AG04450 (cell line): ENCODE data around the gene LRRC8D. TPM values are rescaled to one million over a fixed set of nuclear protein-coding genes. Genes with fewer than 3 reads are reported as not detected.

Experiments
- CTCF ChIA-PET: fragments of 300-600, 350-600 bp; formaldehyde crosslinking; extraction: SDS; loops from one replicate; lab custom pipeline; 2022; ENCODE audit warnings: antibody characterized with exemption, inconsistent platforms; lab: Charles Lee
- POLR2A ChIA-PET: fragments of 350-600 bp; formaldehyde crosslinking; extraction: SDS; loops from one replicate; lab custom pipeline; 2021; ENCODE audit warnings: antibody characterized with exemption, inconsistent platforms; lab: Yijun Ruan, JAX
- DNase-seq: peaks from one replicate; pipeline ENCODE4 v3.0.0-alpha.2; 2011; ENCODE audit warnings: low read depth, low spot score
- H3K27ac ChIP-seq: one replicate; pipeline ENCODE4 v1.5.1; 2012; ENCODE audit warnings: low read depth, low read length, control low read depth
- H3K27me3 ChIP-seq: one replicate; pipeline ENCODE4 v1.6.0; 2012; ENCODE audit warnings: low read length; ENCODE audit not compliant: control insufficient read depth, insufficient read depth
- H3K4me3 ChIP-seq: 2 replicates; pipeline ENCODE4 v1.5.1; 2011; ENCODE audit warnings: mild to moderate bottlenecking, low read depth, low read length, control low read depth
- H3K9me3 ChIP-seq: 2 replicates; pipeline ENCODE4 v1.5.1; 2012; ENCODE audit warnings: low read length; ENCODE audit not compliant: control insufficient read depth, insufficient read depth
- CTCF ChIP-seq: IDR thresholded peaks from 2 replicates; pipeline ENCODE4 v1.5.1; 2011; ENCODE audit warnings: low read depth, low read length, control low read depth, inconsistent platforms
- polyA plus RNA-seq: library from polyadenylated mRNA; depleted of rRNA; stranded (reverse); fragments of >200 nt; gene quantifications from 2 replicates; pipeline ENCODE4 v1.2.3, GENCODE V29; 2011

The LRRC8D gene
- polyA plus RNA-seq, 1 experiment, result 48.7 TPM

GRCh38 chr1:89950703-89951102 is 129.9 kb downstream of the LRRC8D start:
- no peak for TF ChIP-seq CTCF
- Histone ChIP-seq H3K4me3 (no peak overlapping the region), H3K9me3 (no peaks in the 10 kb centered on the region), H3K27ac (no peak overlapping the region), H3K27me3 (no peaks in the 10 kb centered on the region)
- no peak for DNase-seq
- ChIA-PET CTCF (interaction anchor here (0.7 kb wide), 1 partner anchor 173 kb away, joined by 5 read pairs; no protein-coding TSS in a partner anchor), POLR2A (interaction anchor here (0.7 kb wide), 1 partner anchor 108 kb away, joined by 8 read pairs; no protein-coding TSS in a partner anchor)

- DNase-seq, result no peak
- Histone ChIP-seq H3K27ac (peak overlapping the region; percentile 69), H3K4me3 (no peak overlapping the region), H3K9me3 (no peaks in the 10 kb centered on the region), H3K27me3 (no peaks in the 10 kb centered on the region)
- ChIA-PET POLR2A (interaction anchor here (0.9 to 1.0 kb wide), 2 partner anchors 8 to 23 kb away, joined by 3 to 5 read pairs; no protein-coding TSS in a partner anchor), CTCF (interaction anchor here (0.6 kb wide), 1 partner anchor 33 kb away, joined by 3 read pairs; no protein-coding TSS in a partner anchor)
- no peak for TF ChIP-seq CTCF
These were observed 131.2 kb downstream of the LRRC8D start for GRCh38 chr1:89951766-89952604.

- DNase-seq, result no peak
- H3K27ac ChIP-seq, result peak overlapping the region; percentile 69
- ChIA-PET CTCF (interaction anchor here (0.6 kb wide), 1 partner anchor 33 kb away, joined by 3 read pairs; no protein-coding TSS in a partner anchor), POLR2A (interaction anchor here (0.9 to 1.0 kb wide), 2 partner anchors 8 to 22 kb away, joined by 3 to 5 read pairs; no protein-coding TSS in a partner anchor)
- no peak for TF ChIP-seq CTCF
- no peaks in the 10 kb centered on the region for H3K27me3 ChIP-seq
- H3K9me3 ChIP-seq, result no peaks in the 10 kb centered on the region
- H3K4me3 ChIP-seq, result no peak overlapping the region
These were observed 131.8 kb downstream of the LRRC8D start for GRCh38 chr1:89952605-89953130.

- no peak overlapping the region for H3K4me3 ChIP-seq
- H3K27ac ChIP-seq, result peak overlapping the region; percentile 69
- TF ChIP-seq CTCF, result no peak
- ChIA-PET CTCF (no interaction called here), POLR2A (interaction anchor here (0.9 kb wide), 1 partner anchor 9 kb away, joined by 5 read pairs; no protein-coding TSS in a partner anchor)
- H3K27me3 ChIP-seq, result no peaks in the 10 kb centered on the region
- no peaks in the 10 kb centered on the region for H3K9me3 ChIP-seq
- peak; percentile 47 for DNase-seq
These were observed 132.3 kb downstream of the LRRC8D start for GRCh38 chr1:89953131-89953626.
